Measurements from ENCODE around the gene PALMD. TPM values are rescaled to one million over a fixed set of nuclear protein-coding genes. Genes with fewer than 3 reads are reported as not detected.

Gene PALMD
- total RNA-seq, 1 experiment from 2014 or later, result not detected

GRCh38 chr1:99621340-99621901 lies 24.5 kb upstream of the PALMD start:
- no peaks in the 10 kb centered on the region for H3K27me3 ChIP-seq (replicated peaks; ENCODE audit: control insufficient read depth, insufficient read depth, low read length)
- no peak overlapping the region for H3K4me3 ChIP-seq (ENCODE audit: low read depth, low read length)
- no peaks in the 10 kb centered on the region for H3K36me3 Mint-ChIP-seq (ENCODE audit: insufficient read depth, unreplicated experiment)
- no peaks in the 10 kb centered on the region for H3K4me1 Mint-ChIP-seq (ENCODE audit: low read depth, unreplicated experiment)
- no peak for TF ChIP-seq CTCF (IDR thresholded peaks at IDR 0.05; ENCODE audit: insufficient read depth in 1 of 2, low read depth in 1 of 2, low read length in 1 of 2, severe bottlenecking in 1 of 2, unreplicated experiment in 1 of 2)
- ChIA-PET POLR2A (no interaction called here), CTCF (no interaction called here)
- no peaks in the 10 kb centered on the region for H3K9me3 Mint-ChIP-seq (ENCODE audit: unreplicated experiment)
- H3K27me3 Mint-ChIP-seq (ENCODE audit: insufficient read depth, unreplicated experiment), result no peaks in the 10 kb centered on the region
- H3K36me3 ChIP-seq (ENCODE audit: control insufficient read depth, insufficient read depth, low read length), result no peaks in the 10 kb centered on the region
- H3K4me3 Mint-ChIP-seq (ENCODE audit: unreplicated experiment), result no peak overlapping the region
- BruUV-seq (replicated peaks), result no TSS peak
- no peaks in the 10 kb centered on the region for H3K9me3 ChIP-seq
- intact Hi-C loops (cut with micrococcal nuclease; ENCODE audit: unreplicated experiment), result no loop called here
- no peak overlapping the region for H3K27ac Mint-ChIP-seq (ENCODE audit: unreplicated experiment)
- DNase-seq, result no peak
- H3K4me1 ChIP-seq, result no peaks in the 10 kb centered on the region

- Histone ChIP-seq H3K9me3 (no peaks in the 10 kb centered on the region), H3K36me3 (ENCODE audit: control insufficient read depth, insufficient read depth, low read length) (no peaks in the 10 kb centered on the region), H3K27me3 (replicated peaks; ENCODE audit: control insufficient read depth, insufficient read depth, low read length) (no peaks in the 10 kb centered on the region), H3K4me3 (ENCODE audit: low read depth, low read length) (no peak overlapping the region), H3K4me1 (no peaks in the 10 kb centered on the region)
- BruUV-seq (replicated peaks), result no TSS peak
- Mint-ChIP-seq H3K36me3 (ENCODE audit: insufficient read depth, unreplicated experiment) (no peaks in the 10 kb centered on the region), H3K27ac (ENCODE audit: unreplicated experiment) (no peak overlapping the region), H3K9me3 (ENCODE audit: unreplicated experiment) (no peaks in the 10 kb centered on the region), H3K27me3 (ENCODE audit: insufficient read depth, unreplicated experiment) (no peaks in the 10 kb centered on the region), H3K4me1 (ENCODE audit: low read depth, unreplicated experiment) (no peaks in the 10 kb centered on the region), H3K4me3 (ENCODE audit: unreplicated experiment) (no peak overlapping the region)
- intact Hi-C loops (cut with micrococcal nuclease; ENCODE audit: unreplicated experiment), result no loop called here
- CTCF ChIA-PET, result no interaction called here
- DNase-seq, result no peak
- POLR2A ChIA-PET, result interaction anchor here (0.6 kb wide), 1 partner anchor 393 kb away, joined by 3 read pairs; no protein-coding TSS in a partner anchor
- no peak for TF ChIP-seq CTCF (IDR thresholded peaks at IDR 0.05; ENCODE audit: insufficient read depth in 1 of 2, low read depth in 1 of 2, low read length in 1 of 2, severe bottlenecking in 1 of 2, unreplicated experiment in 1 of 2)
Measured at GRCh38 chr1:99622702-99623347, 23.1 kb upstream of the PALMD start.

GRCh38 chr1:99623554-99623953 lies 22.4 kb upstream of the PALMD start:
- no peak for DNase-seq
- Mint-ChIP-seq H3K9me3 (ENCODE audit: unreplicated experiment) (no peaks in the 10 kb centered on the region), H3K4me1 (ENCODE audit: low read depth, unreplicated experiment) (no peaks in the 10 kb centered on the region), H3K27ac (ENCODE audit: unreplicated experiment) (no peak overlapping the region), H3K4me3 (ENCODE audit: unreplicated experiment) (no peak overlapping the region), H3K27me3 (ENCODE audit: insufficient read depth, unreplicated experiment) (no peaks in the 10 kb centered on the region), H3K36me3 (ENCODE audit: insufficient read depth, unreplicated experiment) (no peaks in the 10 kb centered on the region)
- no peaks in the 10 kb centered on the region for H3K9me3 ChIP-seq
- no peaks in the 10 kb centered on the region for H3K4me1 ChIP-seq
- ChIA-PET POLR2A (interaction anchor here (0.6 kb wide), 1 partner anchor 392 kb away, joined by 3 read pairs; no protein-coding TSS in a partner anchor), CTCF (no interaction called here)
- H3K27me3 ChIP-seq (replicated peaks; ENCODE audit: control insufficient read depth, insufficient read depth, low read length), result no peaks in the 10 kb centered on the region
- BruUV-seq (replicated peaks), result no TSS peak
- no peak overlapping the region for H3K4me3 ChIP-seq (ENCODE audit: low read depth, low read length)
- TF ChIP-seq CTCF (IDR thresholded peaks at IDR 0.05; ENCODE audit: insufficient read depth in 1 of 2, low read depth in 1 of 2, low read length in 1 of 2, severe bottlenecking in 1 of 2, unreplicated experiment in 1 of 2), result no peak
- H3K36me3 ChIP-seq (ENCODE audit: control insufficient read depth, insufficient read depth, low read length), result no peaks in the 10 kb centered on the region
- intact Hi-C loops (cut with micrococcal nuclease; ENCODE audit: unreplicated experiment), result no loop called here
